IPS-18c (cell line): ENCODE measurements around the gene AK2.
"Not testable (repeated sequence)": the region's sequence is repeated elsewhere in the genome, so short reads cannot be mapped to it uniquely, and the experiment has no call there.

Source experiments
- H3K4me3 ChIP-seq: 2 replicates; pipeline ENCODE4 v1.7.0; 2013; ENCODE audit warnings: low read depth, mild to moderate bottlenecking, low read length, moderate library complexity; ENCODE audit not compliant: insufficient read depth
- H3K9me3 ChIP-seq: one replicate; pipeline ENCODE4 v1.6.1; 2013; ENCODE audit warnings: mild to moderate bottlenecking, low read length, moderate library complexity; ENCODE audit not compliant: control insufficient read depth, insufficient read depth

The AK2 gene

DNA sequence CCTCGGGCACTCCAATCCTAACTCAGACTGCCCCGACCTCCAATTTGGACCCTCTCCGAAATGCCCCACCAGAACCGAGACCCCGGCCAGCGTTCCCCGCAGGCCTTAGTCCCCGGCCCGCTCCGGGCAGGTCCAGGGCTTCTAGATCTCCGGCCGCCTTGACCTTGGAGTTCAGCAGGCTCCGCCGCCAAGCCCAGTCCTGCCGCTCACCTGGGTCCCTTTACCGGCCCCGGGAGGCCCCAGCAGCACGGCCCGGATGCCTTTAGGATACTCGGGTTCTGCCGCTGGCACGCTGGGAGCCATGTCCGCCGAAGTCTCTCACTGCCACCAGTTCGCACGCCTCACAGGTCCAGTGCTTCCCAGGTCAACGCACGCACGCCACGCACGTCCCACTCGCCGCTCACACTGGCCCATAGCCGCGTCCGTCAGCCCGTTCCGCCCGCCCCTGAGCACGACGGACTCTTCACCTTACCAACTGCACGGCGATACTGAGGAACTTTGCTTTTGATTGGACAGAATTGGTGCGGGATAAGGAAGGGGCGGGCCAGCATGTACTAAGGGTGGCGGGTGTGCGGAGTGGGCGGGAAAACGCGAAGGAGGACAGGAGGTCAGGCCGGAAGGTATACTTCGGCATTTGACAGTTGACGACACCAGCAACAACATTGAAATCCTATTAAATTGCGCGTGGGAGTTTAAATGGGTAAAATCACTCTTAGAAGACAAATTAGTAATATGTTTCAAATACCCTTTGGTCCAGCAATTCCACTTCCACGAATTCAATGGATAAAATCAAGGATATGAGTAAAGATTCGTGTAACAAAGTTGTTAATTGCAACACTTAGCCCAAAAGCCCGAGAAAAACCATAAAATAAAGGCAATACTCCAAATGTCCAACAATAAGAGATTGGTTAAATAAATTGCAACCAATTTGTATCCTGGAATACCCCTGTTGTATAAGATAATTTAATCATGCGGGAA, at the start of gene AK2:
AK2 (minus strand) TSS at position 358 of the 978 bp plus-strand sequence; CDS start at position 303, 55 bp downstream.
- H3K4me3 ChIP-seq = peak within 1 kb of the TSS; percentile 82
- H3K9me3 ChIP-seq = peaks cover 2% of the 10 kb centered on the region

DNA sequence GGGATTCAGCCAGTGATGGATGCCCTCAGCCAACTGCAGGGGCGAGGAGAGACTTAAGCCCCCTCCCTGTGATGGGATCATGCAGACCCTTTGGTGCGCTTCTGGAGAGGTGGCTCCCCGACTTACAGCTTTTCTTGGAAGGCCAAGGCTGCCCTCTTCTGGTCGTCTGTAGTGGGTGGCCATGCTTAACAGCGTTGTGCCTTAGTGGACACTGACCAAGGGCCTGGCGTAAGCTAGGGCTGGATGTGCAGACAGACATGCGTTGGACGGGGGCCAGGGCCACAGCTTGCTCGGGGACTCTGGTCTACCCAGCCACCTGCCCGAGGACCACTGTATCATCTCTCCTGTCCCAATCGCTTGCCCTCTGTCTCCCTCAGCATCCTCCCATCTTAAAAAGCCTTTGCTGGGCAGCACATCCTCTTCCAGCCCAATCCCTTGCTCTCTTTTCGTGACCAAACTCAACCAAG, 49.7 kb upstream of the AK2 start:
- H3K4me3 ChIP-seq = no peak overlapping the region
- no peaks in the 10 kb centered on the region for H3K9me3 ChIP-seq

- H3K4me3 ChIP-seq = no peak overlapping the region
- no peaks in the 10 kb centered on the region for H3K9me3 ChIP-seq
Measured at GRCh38 chr1:33085332-33085731, 48.6 kb upstream of the AK2 start.

DNA sequence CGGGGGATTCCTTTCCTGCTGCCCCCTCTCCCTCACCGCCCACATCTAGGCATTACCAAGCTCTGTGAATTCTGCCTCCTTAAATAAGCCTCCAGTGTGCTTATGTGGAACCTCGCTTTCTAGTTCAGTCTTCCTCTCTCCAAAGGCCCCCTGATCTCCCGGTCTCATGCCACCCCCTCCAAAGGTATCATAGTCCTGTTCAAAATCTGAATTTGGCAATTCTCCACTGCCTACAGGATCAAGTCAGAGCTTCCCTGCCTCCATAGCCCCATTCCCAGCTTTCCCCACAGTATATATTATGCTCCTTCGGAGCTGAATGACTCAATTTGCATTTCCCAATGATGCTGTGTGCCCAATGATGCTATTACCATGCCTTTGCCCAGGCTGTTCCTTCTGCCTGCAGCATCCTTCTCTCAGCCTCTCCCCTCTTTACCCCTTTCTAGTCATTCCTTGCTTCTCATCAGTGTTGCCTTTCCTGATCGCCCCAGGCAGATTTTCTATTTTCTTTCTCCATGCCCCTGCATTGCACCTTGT, 46.0 kb upstream of the AK2 start:
- H3K9me3 ChIP-seq = no peaks in the 10 kb centered on the region
- no peak overlapping the region for H3K4me3 ChIP-seq

GRCh38 chr1:33081554-33082305, 45.0 kb upstream of the AK2 start:
- Histone ChIP-seq H3K4me3 (peak overlapping the region; percentile 80; the same call in 1 of the 2 replicates), H3K9me3 (no peaks in the 10 kb centered on the region)

DNA sequence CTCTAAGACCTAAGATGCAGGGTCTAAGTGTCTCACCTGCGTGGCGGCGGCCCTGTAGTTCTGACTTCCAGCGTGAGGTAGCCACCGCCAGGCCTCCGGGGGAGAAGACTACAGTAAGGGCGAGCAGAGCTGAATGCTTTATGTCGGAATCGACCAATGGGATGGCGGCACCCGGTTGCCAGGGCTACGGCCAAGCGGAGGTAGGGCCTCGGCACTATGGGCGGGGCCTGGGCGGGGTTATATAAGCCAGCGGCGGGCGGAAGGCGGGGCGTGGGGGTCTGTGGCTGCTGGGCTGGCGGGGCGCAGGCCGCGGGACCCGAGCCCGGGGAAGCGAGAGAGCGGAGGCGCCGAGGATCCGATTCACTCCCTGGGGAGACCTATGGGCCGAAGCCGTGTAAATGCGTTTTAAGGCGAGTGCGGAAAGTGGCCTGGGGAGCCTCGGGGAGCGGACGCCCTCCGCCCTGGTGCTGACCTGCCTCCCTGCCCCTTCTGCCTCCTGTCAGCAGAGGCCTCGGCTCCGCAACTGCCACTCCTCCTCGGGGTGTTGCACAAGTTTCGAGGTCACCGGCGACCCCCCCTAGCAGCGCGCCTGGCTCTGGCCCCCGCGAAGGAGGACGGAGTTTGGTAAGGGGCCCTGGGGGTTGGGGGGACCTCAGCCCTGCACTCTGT, 44.3 kb upstream of the AK2 start, which contains the start of gene AZIN2:
AZIN2 (plus strand) TSS at position 269 of the 669 bp plus-strand sequence. CDS start 1,097 bp downstream, outside the sequence.
- Histone ChIP-seq H3K9me3 (no peaks in the 10 kb centered on the region), H3K4me3 (peak within 1 kb of the TSS; percentile 80)

DNA sequence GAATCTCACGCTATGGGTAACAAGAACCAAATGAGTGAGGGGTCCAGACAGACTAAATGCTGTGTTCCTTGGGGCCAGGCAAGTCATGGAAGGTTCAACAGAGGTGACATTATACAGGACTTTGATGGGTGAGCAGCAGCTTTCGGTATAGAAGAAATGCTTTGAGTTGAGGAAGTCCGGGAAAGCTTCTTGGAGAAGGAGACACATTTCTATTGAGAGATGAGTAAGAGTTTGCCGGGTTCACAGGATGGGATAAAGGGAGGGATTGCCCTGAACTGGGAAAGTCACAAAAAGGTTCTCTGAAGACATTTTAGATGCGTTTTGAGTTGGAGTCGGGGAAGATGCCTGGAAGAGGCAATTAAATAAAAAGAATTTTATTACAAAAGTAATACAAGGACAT, 43.7 kb upstream of the AK2 start:
- Histone ChIP-seq H3K4me3 (peak overlapping the region; percentile 62), H3K9me3 (no peaks in the 10 kb centered on the region)

- H3K9me3 ChIP-seq = no peaks in the 10 kb centered on the region
- no peak overlapping the region for H3K4me3 ChIP-seq
Measured at GRCh38 chr1:33078030-33078591, 41.4 kb upstream of the AK2 start.

- H3K9me3 ChIP-seq = no peaks in the 10 kb centered on the region
- H3K4me3 ChIP-seq = no peak overlapping the region
Measured at GRCh38 chr1:33074193-33074945, 37.7 kb upstream of the AK2 start.

GRCh38 chr1:33072707-33073106, 36.0 kb upstream of the AK2 start:
- Histone ChIP-seq H3K9me3 (no peaks in the 10 kb centered on the region), H3K4me3 (no peak overlapping the region; the same call in 1 of the 2 replicates)

- Histone ChIP-seq H3K4me3 (no peak overlapping the region), H3K9me3 (no peaks in the 10 kb centered on the region)
Measured at GRCh38 chr1:33070628-33071027, 33.9 kb upstream of the AK2 start.

GRCh38 chr1:33068108-33068507, 31.4 kb upstream of the AK2 start:
- H3K9me3 ChIP-seq, H3K4me3 ChIP-seq: not testable (repeated sequence)

DNA sequence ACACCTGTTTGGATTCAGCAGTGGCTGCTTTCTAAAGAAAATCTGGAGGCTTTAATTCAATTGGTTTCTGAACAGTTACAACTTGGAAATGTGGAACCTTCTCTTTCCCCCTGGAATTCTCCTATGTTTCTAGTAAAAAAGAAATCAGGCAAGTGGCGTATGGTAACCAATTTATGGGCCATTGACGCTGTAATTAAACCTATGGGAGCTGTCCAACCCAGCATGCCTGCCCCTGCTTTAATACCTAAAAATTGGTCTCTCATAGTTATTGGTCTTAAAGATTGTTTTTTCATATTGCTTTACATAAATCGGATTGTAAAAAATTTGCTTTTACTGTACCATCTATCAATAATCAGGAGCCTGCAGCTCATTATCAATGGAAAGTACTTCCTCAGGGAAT, 29.8 kb upstream of the AK2 start:
- not testable (repeated sequence) for H3K9me3 ChIP-seq, H3K4me3 ChIP-seq

- H3K4me3 ChIP-seq = no peak overlapping the region
- H3K9me3 ChIP-seq = peaks cover 6% of the 10 kb centered on the region
Measured at GRCh38 chr1:33065301-33065700, 28.6 kb upstream of the AK2 start.

DNA sequence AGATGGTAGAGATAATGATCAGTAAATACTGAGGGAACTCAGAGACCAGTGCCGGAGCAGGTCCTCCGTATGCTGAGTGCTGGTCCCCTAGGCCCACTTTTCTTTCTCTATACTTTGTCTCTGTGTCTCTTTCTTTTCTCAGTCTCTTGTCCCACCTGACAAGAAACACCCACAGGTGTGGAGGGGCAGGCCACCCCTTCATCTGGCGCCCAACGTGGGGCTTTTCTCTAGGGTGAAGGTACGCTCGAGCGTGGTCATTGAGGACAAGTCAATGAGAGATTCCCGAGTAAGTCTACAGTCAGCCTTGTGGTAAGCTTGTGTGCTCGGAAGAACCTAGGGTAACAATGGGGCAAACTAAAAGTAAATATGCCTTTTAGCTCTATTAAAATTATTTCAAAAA, 27.6 kb upstream of the AK2 start:
- H3K9me3 ChIP-seq, H3K4me3 ChIP-seq: not testable (repeated sequence)

DNA sequence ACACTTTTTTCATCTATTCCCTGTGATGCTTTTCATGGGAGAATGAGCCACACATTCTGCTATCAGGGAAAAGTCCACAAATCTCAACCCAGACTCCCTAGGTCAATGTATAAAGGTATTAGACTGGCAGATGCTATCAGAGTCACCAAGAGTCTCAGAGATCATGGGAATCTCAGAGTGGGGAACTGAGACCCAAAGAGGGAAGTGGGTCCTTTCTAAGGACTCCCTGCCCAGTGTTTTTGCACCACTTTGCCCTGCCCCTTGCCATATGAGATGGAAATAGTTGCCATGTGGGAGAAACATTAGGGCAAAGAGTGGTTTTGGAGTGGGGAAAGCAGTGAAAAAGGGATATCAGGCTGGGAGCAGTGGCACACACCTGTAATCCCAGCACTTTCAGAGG, 25.2 kb upstream of the AK2 start:
- H3K9me3 ChIP-seq = peaks cover 8% of the 10 kb centered on the region
- H3K4me3 ChIP-seq = no peak overlapping the region; the same call in 1 of the 2 replicates
